ENCODE results near the gene NELFA. TPM values are rescaled to one million over a fixed set of nuclear protein-coding genes. Genes with fewer than 3 reads are reported as not detected.

NELFA gene
- total RNA-seq, 3 donors from 2014 or later (not counting 1 experiment from before 2014, with no cell fraction given): 38.7 to 47.6 (median 46.0) TPM

DNA sequence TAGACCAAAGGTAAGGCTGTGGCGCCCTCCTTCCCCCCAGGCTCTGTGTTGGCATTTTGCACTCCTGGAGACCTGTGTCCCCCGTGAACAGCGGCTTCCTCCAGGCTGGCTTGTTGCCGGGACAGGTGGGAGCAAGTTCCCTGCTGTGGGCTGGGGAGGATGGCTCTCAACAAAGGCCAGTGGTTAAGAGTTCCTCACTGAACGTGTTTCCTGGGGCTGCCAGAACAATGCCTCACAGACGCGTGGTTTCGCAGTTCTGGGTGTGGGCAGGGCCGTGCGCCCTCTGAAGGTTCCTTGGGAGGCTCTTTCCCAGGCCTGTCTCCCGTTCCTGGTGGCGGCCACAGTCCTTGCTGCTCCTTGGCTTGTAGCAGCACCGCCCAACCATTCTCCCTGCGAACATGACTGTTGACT lies 33.4 kb downstream of the NELFA start:
- ATAC-seq: no peak
- Mint-ChIP-seq H3K4me3 (no peak overlapping the region), H3K4me1 (no peaks in the 10 kb centered on the region), H3K9me3 (no peaks in the 10 kb centered on the region), H3K27ac (no peak overlapping the region), H3K27me3 (ENCODE audit: low read depth in 2 of 2) (no peaks in the 10 kb centered on the region), H3K36me3 (no peaks in the 10 kb centered on the region)
- TF ChIP-seq, protein P1, sequence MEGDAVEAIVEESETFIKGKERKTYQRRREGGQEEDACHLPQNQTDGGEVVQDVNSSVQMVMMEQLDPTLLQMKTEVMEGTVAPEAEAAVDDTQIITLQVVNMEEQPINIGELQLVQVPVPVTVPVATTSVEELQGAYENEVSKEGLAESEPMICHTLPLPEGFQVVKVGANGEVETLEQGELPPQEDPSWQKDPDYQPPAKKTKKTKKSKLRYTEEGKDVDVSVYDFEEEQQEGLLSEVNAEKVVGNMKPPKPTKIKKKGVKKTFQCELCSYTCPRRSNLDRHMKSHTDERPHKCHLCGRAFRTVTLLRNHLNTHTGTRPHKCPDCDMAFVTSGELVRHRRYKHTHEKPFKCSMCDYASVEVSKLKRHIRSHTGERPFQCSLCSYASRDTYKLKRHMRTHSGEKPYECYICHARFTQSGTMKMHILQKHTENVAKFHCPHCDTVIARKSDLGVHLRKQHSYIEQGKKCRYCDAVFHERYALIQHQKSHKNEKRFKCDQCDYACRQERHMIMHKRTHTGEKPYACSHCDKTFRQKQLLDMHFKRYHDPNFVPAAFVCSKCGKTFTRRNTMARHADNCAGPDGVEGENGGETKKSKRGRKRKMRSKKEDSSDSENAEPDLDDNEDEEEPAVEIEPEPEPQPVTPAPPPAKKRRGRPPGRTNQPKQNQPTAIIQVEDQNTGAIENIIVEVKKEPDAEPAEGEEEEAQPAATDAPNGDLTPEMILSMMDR (IDR thresholded peaks at IDR 0.05): no peak
- H3K36me3 ChIP-seq (ENCODE audit: control insufficient read depth, insufficient read depth, low read length): peaks cover 27% of the 10 kb centered on the region
- 83% methylated on average over 14 of the region's 14 CpGs for WGBS (ENCODE audit: insufficient coverage)
- H3K27me3 ChIP-seq (ENCODE audit: control insufficient read depth, insufficient read depth, low read length): no peaks in the 10 kb centered on the region
- DNase-seq: no peak
- H3K4me1 ChIP-seq (ENCODE audit: control insufficient read depth, insufficient read depth, low read length): no peaks in the 10 kb centered on the region
- H3K9me3 ChIP-seq (ENCODE audit: control insufficient read depth, insufficient read depth, low read length): no peaks in the 10 kb centered on the region
- no peak overlapping the region for H3K4me3 ChIP-seq (ENCODE audit: low read length)
- intact Hi-C loops (cut with micrococcal nuclease): no loop called here
- H3K27ac ChIP-seq (ENCODE audit: low read length): no peak overlapping the region

DNA sequence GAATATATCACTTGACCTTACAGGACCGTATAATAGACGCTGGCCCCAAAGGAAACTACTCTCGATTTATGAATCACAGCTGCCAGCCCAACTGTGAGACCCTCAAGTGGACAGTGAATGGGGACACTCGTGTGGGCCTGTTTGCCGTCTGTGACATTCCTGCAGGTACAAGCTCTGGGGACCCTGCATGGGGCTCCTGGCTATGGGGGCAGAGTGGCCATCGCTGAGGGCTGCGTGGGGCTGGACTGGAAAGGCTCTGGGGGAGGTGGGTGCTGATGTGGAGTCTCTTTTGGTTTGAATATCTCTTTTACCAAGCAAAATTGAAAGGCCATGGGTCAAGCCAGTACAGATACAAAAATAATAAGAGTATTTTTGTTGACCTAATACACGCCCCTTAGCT lies 33.9 kb downstream of the NELFA start:
- no peaks in the 10 kb centered on the region for H3K36me3 Mint-ChIP-seq
- H3K4me1 Mint-ChIP-seq: no peaks in the 10 kb centered on the region
- TF ChIP-seq, protein P1 (IDR thresholded peaks at IDR 0.05): no peak
- no peak overlapping the region for H3K4me3 Mint-ChIP-seq
- Histone ChIP-seq H3K9me3 (ENCODE audit: control insufficient read depth, insufficient read depth, low read length) (no peaks in the 10 kb centered on the region), H3K27me3 (ENCODE audit: control insufficient read depth, insufficient read depth, low read length) (no peaks in the 10 kb centered on the region), H3K27ac (ENCODE audit: low read length) (no peak overlapping the region), H3K4me3 (ENCODE audit: low read length) (no peak overlapping the region), H3K36me3 (ENCODE audit: control insufficient read depth, insufficient read depth, low read length) (peaks cover 23% of the 10 kb centered on the region), H3K4me1 (ENCODE audit: control insufficient read depth, insufficient read depth, low read length) (no peaks in the 10 kb centered on the region)
- ATAC-seq: no peak
- no peaks in the 10 kb centered on the region for H3K9me3 Mint-ChIP-seq
- no peaks in the 10 kb centered on the region for H3K27me3 Mint-ChIP-seq (ENCODE audit: low read depth in 2 of 2)
- intact Hi-C loops (cut with micrococcal nuclease): no loop called here
- no peak overlapping the region for H3K27ac Mint-ChIP-seq
- no peak for DNase-seq
- 99% methylated on average over 8 of the region's 8 CpGs for WGBS (ENCODE audit: insufficient coverage)

DNA sequence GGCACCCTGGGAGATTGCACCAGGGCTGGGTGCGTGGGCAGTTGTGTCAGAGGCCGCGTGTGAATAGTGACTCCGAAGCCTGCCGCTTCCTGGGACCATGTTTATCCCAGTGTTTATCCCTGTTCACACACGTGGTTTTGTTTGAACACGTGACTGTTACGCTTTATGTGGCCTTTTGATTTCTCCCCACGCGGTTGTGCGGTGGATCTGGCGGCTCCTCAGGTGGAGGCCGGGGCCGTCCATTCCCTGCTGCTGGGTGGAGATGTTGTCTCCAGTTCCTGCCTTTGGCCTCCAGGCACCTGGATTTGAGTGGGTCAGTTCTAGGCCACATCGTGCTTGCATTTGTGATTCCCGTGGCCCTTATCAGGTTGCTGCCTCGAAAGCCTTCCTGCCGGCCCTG lies 35.1 kb downstream of the NELFA start:
- no peaks in the 10 kb centered on the region for H3K27me3 ChIP-seq (ENCODE audit: control insufficient read depth, insufficient read depth, low read length)
- H3K36me3 ChIP-seq (ENCODE audit: control insufficient read depth, insufficient read depth, low read length): peaks cover 26% of the 10 kb centered on the region
- H3K9me3 Mint-ChIP-seq: no peaks in the 10 kb centered on the region
- WGBS (ENCODE audit: insufficient coverage): 97% methylated on average over 18 of the region's 18 CpGs
- intact Hi-C loops (cut with micrococcal nuclease): no loop called here
- H3K27me3 Mint-ChIP-seq (ENCODE audit: low read depth in 2 of 2): no peaks in the 10 kb centered on the region
- no peak for DNase-seq
- H3K27ac Mint-ChIP-seq: no peak overlapping the region
- H3K4me1 Mint-ChIP-seq: no peaks in the 10 kb centered on the region
- H3K4me1 ChIP-seq (ENCODE audit: control insufficient read depth, insufficient read depth, low read length): no peaks in the 10 kb centered on the region
- TF ChIP-seq, protein P1 (IDR thresholded peaks at IDR 0.05): no peak
- no peak overlapping the region for H3K4me3 Mint-ChIP-seq
- ATAC-seq: no peak
- H3K27ac ChIP-seq (ENCODE audit: low read length): no peak overlapping the region
- H3K4me3 ChIP-seq (ENCODE audit: low read length): no peak overlapping the region
- no peaks in the 10 kb centered on the region for H3K36me3 Mint-ChIP-seq
- H3K9me3 ChIP-seq (ENCODE audit: control insufficient read depth, insufficient read depth, low read length): no peaks in the 10 kb centered on the region

DNA sequence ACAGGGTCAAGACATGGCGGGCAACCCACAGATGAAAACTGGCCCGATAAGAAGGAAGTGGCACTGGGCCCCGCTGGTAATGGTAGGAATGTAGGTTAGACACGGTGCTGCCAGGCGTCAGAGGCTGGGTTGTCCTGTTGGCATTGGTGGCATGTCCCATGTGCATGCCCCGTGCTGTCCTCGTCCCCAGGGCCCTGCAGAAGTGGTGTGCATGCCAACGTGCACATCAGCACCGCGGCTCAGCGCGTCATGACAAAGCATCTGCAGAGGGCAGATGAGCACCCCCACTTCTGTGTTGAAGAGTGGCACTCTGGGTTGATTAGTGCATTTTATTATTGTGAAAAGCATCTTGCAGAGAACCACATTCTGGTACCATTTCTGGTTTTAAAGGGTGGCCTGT lies 35.6 kb downstream of the NELFA start:
- no peaks in the 10 kb centered on the region for H3K36me3 Mint-ChIP-seq
- H3K27me3 Mint-ChIP-seq (ENCODE audit: low read depth in 2 of 2): no peaks in the 10 kb centered on the region
- peaks cover 28% of the 10 kb centered on the region for H3K36me3 ChIP-seq (ENCODE audit: control insufficient read depth, insufficient read depth, low read length)
- H3K4me1 Mint-ChIP-seq: no peaks in the 10 kb centered on the region
- TF ChIP-seq, protein P1 (IDR thresholded peaks at IDR 0.05): no peak
- H3K27me3 ChIP-seq (ENCODE audit: control insufficient read depth, insufficient read depth, low read length): no peaks in the 10 kb centered on the region
- H3K27ac ChIP-seq (ENCODE audit: low read length): no peak overlapping the region
- no peak overlapping the region for H3K4me3 ChIP-seq (ENCODE audit: low read length)
- ATAC-seq (no peak), DNase-seq (no peak)
- intact Hi-C loops (cut with micrococcal nuclease): no loop called here
- no peaks in the 10 kb centered on the region for H3K9me3 ChIP-seq (ENCODE audit: control insufficient read depth, insufficient read depth, low read length)
- H3K27ac Mint-ChIP-seq: no peak overlapping the region
- 96% methylated on average over 12 of the region's 12 CpGs for WGBS (ENCODE audit: insufficient coverage)
- no peaks in the 10 kb centered on the region for H3K9me3 Mint-ChIP-seq
- no peak overlapping the region for H3K4me3 Mint-ChIP-seq
- H3K4me1 ChIP-seq (ENCODE audit: control insufficient read depth, insufficient read depth, low read length): no peaks in the 10 kb centered on the region
